HCT116 (cell line): ENCODE results near the gene ARF1.

ENCODE experiments used
- CTCF ChIP-seq, 3 experiments: fragments of 200-600 bp in 1 of 3; sonication (generic) in 1 of 3; IDR thresholded peaks in 2 of 3; conservative IDR thresholded peaks in 1 of 3; 2 replicates each; pipeline ENCODE4 v1.5.1; 2012 to 2017; ENCODE audit warnings: low read depth in 2 of 3, low read length in 2 of 3, antibody characterized with exemption in 1 of 3, borderline replicate concordance in 1 of 3, control low read depth in 1 of 3, mild to moderate bottlenecking in 1 of 3, mixed read lengths in 1 of 3, mixed run types in 1 of 3, moderate library complexity in 1 of 3; ENCODE audit not compliant: insufficient read depth in 1 of 3
- EZH2 ChIP-seq: fragments of 200-600 bp; sonication (generic); IDR thresholded peaks from 2 replicates; pipeline ENCODE4 v1.6.1; 2017; ENCODE audit warnings: antibody characterized with exemption, mixed run types
- FOSL1 ChIP-seq: IDR thresholded peaks from 2 replicates; pipeline ENCODE4 v1.6.1; 2012; ENCODE audit warnings: low read depth
- MAX ChIP-seq: IDR thresholded peaks from 2 replicates; pipeline ENCODE4 v1.6.1; 2012
- POLR2AphosphoS5 ChIP-seq: IDR thresholded peaks from 2 replicates; pipeline ENCODE4 v1.6.1; 2011; ENCODE audit warnings: mild to moderate bottlenecking, low read depth, low read length, moderate library complexity
- REST ChIP-seq: IDR thresholded peaks from 2 replicates; pipeline ENCODE4 v1.6.1; 2012; ENCODE audit warnings: low read depth
- SIN3A ChIP-seq: IDR thresholded peaks from 2 replicates; pipeline ENCODE4 v1.6.1; 2012; ENCODE audit warnings: low read depth
- ZBTB33 ChIP-seq: IDR thresholded peaks from 2 replicates; pipeline ENCODE4 v1.6.1; 2011; ENCODE audit warnings: mild to moderate bottlenecking, low read length, moderate library complexity; ENCODE audit not compliant: insufficient replicate concordance; ENCODE audit errors: extremely low read depth

- no peak for TF ChIP-seq REST
- no peak for TF ChIP-seq EZH2
- no peak for TF ChIP-seq SIN3A
- TF ChIP-seq MAX: no peak
- no peak for TF ChIP-seq CTCF (IDR thresholded peaks at IDR 0.05 in 2 of 3, conservative IDR thresholded peaks at IDR 0.05 in 1 of 3; ENCODE audit: borderline replicate concordance in 1 of 3, insufficient read depth in 1 of 3, low read depth in 2 of 3, low read length in 2 of 3)
- no peak for TF ChIP-seq POLR2AphosphoS5
- TF ChIP-seq FOSL1: no peak
- TF ChIP-seq ZBTB33: no peak
Observed at GRCh38 chr1:228092342-228093049, 10.0 kb downstream of the ARF1 start.
